Hepatic stellate cell (primary cell): ENCODE measurements around the gene PSMD13.
"Not testable (repeated sequence)": the region's sequence is repeated elsewhere in the genome, so short reads cannot be mapped to it uniquely, and the experiment has no call there.

Experiments used
- DNase-seq: peaks from one replicate; pipeline ENCODE4 v3.0.0; 2011; ENCODE audit warnings: low spot score

The PSMD13 gene

GRCh38 chr11:278001-278951, 41.5 kb downstream of the PSMD13 start, which contains the start of gene NLRP6:
Gene NLRP6, plus strand, starts transcription at chr11:278407. Its CDS starts 163 bp downstream, at chr11:278570.
- DNase-seq: no peak

GRCh38 chr11:279040-279965, 42.5 kb downstream of the PSMD13 start:
- no peak for DNase-seq

GRCh38 chr11:279966-280705, 43.4 kb downstream of the PSMD13 start:
- no peak for DNase-seq

GRCh38 chr11:280706-281485, 44.1 kb downstream of the PSMD13 start:
- DNase-seq: no peak

GRCh38 chr11:281486-282161, 44.8 kb downstream of the PSMD13 start:
- DNase-seq: no peak

- DNase-seq: no peak
Observed at GRCh38 chr11:282171-282570, 45.4 kb downstream of the PSMD13 start.

- DNase-seq: no peak
Observed at GRCh38 chr11:282630-283360, 46.0 kb downstream of the PSMD13 start.

- no peak for DNase-seq
Observed at GRCh38 chr11:283405-284104, 46.8 kb downstream of the PSMD13 start.

GRCh38 chr11:284105-285020, 47.6 kb downstream of the PSMD13 start:
- no peak for DNase-seq

GRCh38 chr11:285021-285893, 48.5 kb downstream of the PSMD13 start:
- DNase-seq: no peak

- DNase-seq: no peak
Observed at GRCh38 chr11:285894-286220, 49.1 kb downstream of the PSMD13 start.

GRCh38 chr11:286977-287820, 50.4 kb downstream of the PSMD13 start:
- not testable (repeated sequence) for DNase-seq

GRCh38 chr11:287821-288477, 51.2 kb downstream of the PSMD13 start:
- DNase-seq: no peak

- DNase-seq: peak; percentile 94
Observed at GRCh38 chr11:288478-289397, 52.0 kb downstream of the PSMD13 start, which contains the start of gene PGGHG. Gene PGGHG, plus strand, starts transcription at chr11:289126. Its CDS starts 691 bp downstream, at chr11:289817.

GRCh38 chr11:289398-289711, 52.6 kb downstream of the PSMD13 start:
- DNase-seq: no peak
